B cell (primary cell): Measurements from ENCODE around the gene MYMX. TPM values are rescaled to one million over a fixed set of nuclear protein-coding genes. Genes with fewer than 3 reads are reported as not detected.

ENCODE experiments used
- ATAC-seq: fragments of 200-7000 bp; cut with Tn5 transposase; one replicate; pipeline ENCODE4 v1.10.0; 2021; ENCODE audit warnings: low read depth, mild to moderate bottlenecking, moderate number of reproducible peaks, moderate library complexity
- CTCF ChIA-PET: fragments of 350-600 bp; sonication (Branson Sonifier 250); formaldehyde crosslinking; loops from one replicate; lab custom pipeline; 2021; ENCODE audit warnings: antibody characterized with exemption, inconsistent platforms; lab: Charles Lee
- POLR2A ChIA-PET: fragments of 350-600 bp; sonication (Branson Sonifier 250); formaldehyde crosslinking; loops from one replicate; lab custom pipeline; 2021; ENCODE audit warnings: antibody characterized with exemption; lab: Charles Lee
- DNase-seq: peaks from one replicate; pipeline ENCODE4 v3.0.0; 2013
- H2AFZ ChIP-seq: 2 replicates; pipeline ENCODE4 v1.6.1; 2012; ENCODE audit warnings: mild to moderate bottlenecking, low read depth, low read length; ENCODE audit not compliant: insufficient read depth, poor library complexity, severe bottlenecking
- H3K27ac ChIP-seq, 2 donors: 1 replicate in 1 of 2; 2 replicates in 1 of 2; pipeline ENCODE4 v1.5.1; 2012 to 2013; ENCODE audit warnings: low read length in 2 of 2, mild to moderate bottlenecking in 2 of 2, moderate library complexity in 1 of 2
- H3K27me3 ChIP-seq, 4 experiments: fragments of 200-600 bp in 1 of 4; sonication (generic) in 1 of 4; replicated peaks in 1 of 4; 1 replicate in 2 of 4; 2 replicates in 2 of 4; pipeline versions ENCODE4 v1.6.1 to v1.7.0; 2013 to 2016; ENCODE audit warnings: low read length in 3 of 4, mild to moderate bottlenecking in 2 of 4, mixed read lengths in 1 of 4, moderate library complexity in 1 of 4; ENCODE audit not compliant: insufficient read depth in 4 of 4, control insufficient read depth in 3 of 4; ENCODE audit errors: control extremely low read depth in 1 of 4
- H3K36me3 ChIP-seq, 2 experiments: replicated peaks in 1 of 2; 1 replicate in 1 of 2; 2 replicates in 1 of 2; pipeline versions ENCODE4 v1.6.1 to v1.7.1; 2013; ENCODE audit warnings: low read length in 1 of 2; ENCODE audit not compliant: insufficient read depth in 2 of 2, control insufficient read depth in 1 of 2; ENCODE audit errors: control extremely low read depth in 1 of 2, extremely low read depth in 1 of 2
- H3K4me1 ChIP-seq, 2 donors: fragments of 200-600 bp in 1 of 2; sonication (generic) in 1 of 2; 1 replicate in 1 of 2; 2 replicates in 1 of 2; pipeline versions ENCODE4 v1.5.1 to v1.6.1; 2013 to 2017; ENCODE audit warnings: low read length in 2 of 2; ENCODE audit not compliant: control insufficient read depth in 2 of 2, insufficient read depth in 2 of 2
- H3K4me2 ChIP-seq: replicated peaks from 2 replicates; pipeline ENCODE3; 2012; ENCODE audit warnings: mild to moderate bottlenecking, low read depth, low read length; ENCODE audit not compliant: poor library complexity, severe bottlenecking
- H3K4me3 ChIP-seq, 5 experiments: fragments of 200-600 bp in 1 of 5; sonication (generic) in 1 of 5; 1 replicate in 3 of 5; 2 replicates in 2 of 5; pipeline versions ENCODE4 v1.5.1 to v1.7.0; 2011 to 2016; ENCODE audit warnings: low read length in 4 of 5, mild to moderate bottlenecking in 4 of 5, low read depth in 2 of 5, control low read depth in 1 of 5, moderate library complexity in 1 of 5; ENCODE audit not compliant: insufficient read depth in 1 of 5; ENCODE audit errors: control extremely low read depth in 1 of 5, extremely low read depth in 1 of 5
- H3K79me2 ChIP-seq: fragments of 200-600 bp; sonication (generic); one replicate; pipeline ENCODE4 v1.6.0; 2016; ENCODE audit warnings: low read length; ENCODE audit not compliant: control insufficient read depth, insufficient read depth
- H3K9ac ChIP-seq: fragments of 200-600 bp; sonication (generic); 2 replicates; pipeline ENCODE4 v1.6.1; 2017; ENCODE audit warnings: mild to moderate bottlenecking, low read length, moderate library complexity
- H3K9me3 ChIP-seq, 3 donors: one replicate each; pipeline versions ENCODE4 v1.6.1 to v1.7.1; 2013; ENCODE audit warnings: low read length in 2 of 3; ENCODE audit not compliant: control insufficient read depth in 2 of 3, insufficient read depth in 1 of 3; ENCODE audit errors: control extremely low read depth in 1 of 3
- H4K20me1 ChIP-seq: 2 replicates; pipeline ENCODE4 v1.6.0; 2012; ENCODE audit warnings: mild to moderate bottlenecking, low read length; ENCODE audit not compliant: insufficient read depth, control insufficient read depth, poor library complexity, severe bottlenecking
- H3K27ac Mint-ChIP-seq: one replicate; pipeline ENCODE4 v1.8.0; 2021; ENCODE audit warnings: mixed read lengths
- H3K27me3 Mint-ChIP-seq: one replicate; pipeline ENCODE4 v1.8.0; 2021; ENCODE audit warnings: mixed read lengths
- H3K4me1 Mint-ChIP-seq: one replicate; pipeline ENCODE4 v1.8.0; 2021; ENCODE audit warnings: mixed read lengths
- H3K4me3 Mint-ChIP-seq: one replicate; pipeline ENCODE4 v1.8.0; 2021; ENCODE audit warnings: mixed read lengths
- H3K9me3 Mint-ChIP-seq: one replicate; pipeline ENCODE4 v1.8.0; 2022; ENCODE audit warnings: mixed read lengths; ENCODE audit not compliant: insufficient read depth
- EZH2 ChIP-seq: IDR thresholded peaks from 2 replicates; pipeline ENCODE4 v1.6.1; 2012; ENCODE audit warnings: borderline replicate concordance, low read depth, mild to moderate bottlenecking, moderate library complexity, low read length; ENCODE audit not compliant: insufficient read depth, poor library complexity, severe bottlenecking
- WGBS: methylation state at CpG from one replicate; pipeline ENCODE4 v1.1.5; 2013; ENCODE audit warnings: missing lambda C conversion rate; ENCODE audit not compliant: insufficient coverage; 5-methylcytosine and 5-hydroxymethylcytosine counted together
- intact Hi-C: fragments of 100-400 bp; cut with micrococcal nuclease; formaldehyde crosslinking; loops from one replicate; pipeline ENCODE4 v1.10.0; 2022
- polyA plus RNA-seq: library from polyadenylated mRNA; depleted of rRNA; stranded (reverse); fragments of >200 nt; gene quantifications from 2 replicates; pipeline ENCODE4 v1.2.3, GENCODE V29; 2012
- total RNA-seq, 2 donors: library from RNA; stranded (reverse); fragments of 120-200 nt in 1 of 2; gene quantifications; 1 replicate in 1 of 2; 2 replicates in 1 of 2; pipeline versions ENCODE4 v1.2.3 to v1.2.4, GENCODE V29; 2013 to 2022
- TF ChIP-seq, protein P1 (sequence below): fragments of 200-600 bp; IDR thresholded peaks from one replicate; pipeline ENCODE4 v1.8.0; 2022; ENCODE audit warnings: antibody characterized with exemption, mild to moderate bottlenecking

Gene MYMX
- total and polyA plus RNA-seq, 2 donors (not counting 1 experiment from before 2014, with no cell fraction given), result not detected

DNA sequence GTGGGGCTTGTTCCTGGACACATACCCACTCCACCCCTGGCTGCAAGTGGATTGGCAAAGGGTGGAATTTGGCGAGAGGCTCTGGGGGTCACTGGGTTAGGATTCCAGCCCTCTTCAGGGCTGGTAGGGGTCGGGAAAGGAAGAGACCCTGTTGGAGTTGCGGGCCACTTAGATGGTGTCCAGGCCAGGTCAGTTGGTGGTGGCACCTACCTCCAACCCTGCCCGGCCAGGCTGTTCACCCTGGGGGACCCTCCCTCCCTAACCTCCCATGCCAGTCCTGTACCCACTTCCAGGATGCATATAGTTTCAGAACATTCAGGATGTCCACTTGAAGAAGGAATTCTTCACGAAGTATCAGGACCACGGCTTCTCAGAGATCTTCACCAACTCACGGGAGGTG, 37.1 kb upstream of the MYMX start:
- peaks cover 0 to 3% (median 0%) of the 10 kb centered on the region in 3 donors for H3K9me3 ChIP-seq
- intact Hi-C loops, result no loop called here
- no peak for TF ChIP-seq EZH2
- TF ChIP-seq, protein P1, sequence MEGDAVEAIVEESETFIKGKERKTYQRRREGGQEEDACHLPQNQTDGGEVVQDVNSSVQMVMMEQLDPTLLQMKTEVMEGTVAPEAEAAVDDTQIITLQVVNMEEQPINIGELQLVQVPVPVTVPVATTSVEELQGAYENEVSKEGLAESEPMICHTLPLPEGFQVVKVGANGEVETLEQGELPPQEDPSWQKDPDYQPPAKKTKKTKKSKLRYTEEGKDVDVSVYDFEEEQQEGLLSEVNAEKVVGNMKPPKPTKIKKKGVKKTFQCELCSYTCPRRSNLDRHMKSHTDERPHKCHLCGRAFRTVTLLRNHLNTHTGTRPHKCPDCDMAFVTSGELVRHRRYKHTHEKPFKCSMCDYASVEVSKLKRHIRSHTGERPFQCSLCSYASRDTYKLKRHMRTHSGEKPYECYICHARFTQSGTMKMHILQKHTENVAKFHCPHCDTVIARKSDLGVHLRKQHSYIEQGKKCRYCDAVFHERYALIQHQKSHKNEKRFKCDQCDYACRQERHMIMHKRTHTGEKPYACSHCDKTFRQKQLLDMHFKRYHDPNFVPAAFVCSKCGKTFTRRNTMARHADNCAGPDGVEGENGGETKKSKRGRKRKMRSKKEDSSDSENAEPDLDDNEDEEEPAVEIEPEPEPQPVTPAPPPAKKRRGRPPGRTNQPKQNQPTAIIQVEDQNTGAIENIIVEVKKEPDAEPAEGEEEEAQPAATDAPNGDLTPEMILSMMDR, result no peak
- Mint-ChIP-seq H3K9me3 (no peaks in the 10 kb centered on the region), H3K27ac (no peak overlapping the region), H3K4me1 (peaks cover 14% of the 10 kb centered on the region), H3K27me3 (peaks cover 2% of the 10 kb centered on the region), H3K4me3 (no peak overlapping the region)
- peaks cover 10 to 13% of the 10 kb centered on the region in 2 donors for H3K4me1 ChIP-seq
- no peaks in the 10 kb centered on the region for H4K20me1 ChIP-seq
- ATAC-seq (no peak), DNase-seq (no peak)
- H3K36me3 ChIP-seq, result no peaks in the 10 kb centered on the region
- no peak overlapping the region for H3K27ac ChIP-seq
- 93% methylated on average over 4 of the region's 7 CpGs for WGBS
- ChIA-PET CTCF (interaction anchor here (0.7 to 1.6 kb wide), 3 partner anchors 42 to 159 kb away, joined by 3 to 4 read pairs (median 4); no protein-coding TSS in a partner anchor), POLR2A (no interaction called here)
- H3K79me2 ChIP-seq, result no peaks in the 10 kb centered on the region
- peaks cover 0 to 17% (median 0%) of the 10 kb centered on the region in 4 experiments for H3K27me3 ChIP-seq
- H3K4me2 ChIP-seq, result no peak overlapping the region
- no peak overlapping the region for H3K4me3 ChIP-seq
- H3K9ac ChIP-seq, result no peak overlapping the region
- no peak overlapping the region for H2AFZ ChIP-seq

GRCh38 chr6:44180406-44180805, 36.3 kb upstream of the MYMX start:
- ATAC-seq, result no peak
- POLR2A ChIA-PET, result interaction anchor here (0.7 kb wide), 1 partner anchor 74 kb away, joined by 3 read pairs; no protein-coding TSS in a partner anchor

More at GRCh38 chr6:44180406-44180805, 36.3 kb upstream of the MYMX start:
- CTCF ChIA-PET, result interaction anchor here (0.7 to 1.6 kb wide), 5 partner anchors 22 to 158 kb away, joined by 3 to 4 read pairs (median 4); no protein-coding TSS in a partner anchor
- intact Hi-C loops, result no loop called here
- Histone ChIP-seq H3K79me2 (no peaks in the 10 kb centered on the region), H4K20me1 (no peaks in the 10 kb centered on the region), H3K9me3 (peaks cover 0 to 3% (median 0%) of the 10 kb centered on the region in 3 donors), H3K36me3 (no peaks in the 10 kb centered on the region), H3K27ac (no peak overlapping the region), H3K4me1 (peaks cover 10 to 13% of the 10 kb centered on the region in 2 donors), H3K9ac (no peak overlapping the region), H2AFZ (no peak overlapping the region), H3K27me3 (peaks cover 0 to 17% (median 0%) of the 10 kb centered on the region in 4 experiments), H3K4me3 (no peak overlapping the region), H3K4me2 (no peak overlapping the region)
- DNase-seq, result no peak
- Mint-ChIP-seq H3K4me3 (no peak overlapping the region), H3K9me3 (no peaks in the 10 kb centered on the region), H3K27ac (no peak overlapping the region), H3K4me1 (peaks cover 14% of the 10 kb centered on the region), H3K27me3 (peaks cover 5% of the 10 kb centered on the region)
- 100% methylated on average over 4 of the region's 4 CpGs for WGBS
- TF ChIP-seq EZH2, result no peak
- TF ChIP-seq, protein P1, result no peak
